Activated T-cell treated with anti-CD3 and anti-CD28 coated beads, Interleukin-2, amount 50 U/mL, for 24 hours (primary cell): ENCODE measurements around the gene LLPH.
A peak's percentile ranks its signal among the peaks of the same experiment; 100 is the strongest.
"Not testable (repeated sequence)": the region's sequence is repeated elsewhere in the genome, so short reads cannot be mapped to it uniquely, and the experiment has no call there.

Experiments used
- DNase-seq: peaks from one replicate; pipeline ENCODE4 v3.0.0-alpha.2; 2020
- H3K27ac Mint-ChIP-seq: 2 replicates; pipeline ENCODE4 v1.8.0; 2020; ENCODE audit warnings: mild to moderate bottlenecking, mixed read lengths
- H3K27me3 Mint-ChIP-seq: 2 replicates; pipeline ENCODE4 v1.8.0; 2020; ENCODE audit warnings: mixed read lengths
- H3K36me3 Mint-ChIP-seq: 2 replicates; pipeline ENCODE4 v1.8.0; 2020; ENCODE audit warnings: low read depth, mixed read lengths
- H3K4me1 Mint-ChIP-seq: 2 replicates; pipeline ENCODE4 v1.8.0; 2020; ENCODE audit warnings: low read depth, mixed read lengths
- H3K4me3 Mint-ChIP-seq: 2 replicates; pipeline ENCODE4 v1.8.0; 2020; ENCODE audit warnings: mild to moderate bottlenecking, moderate library complexity, mixed read lengths
- H3K9me3 Mint-ChIP-seq: 2 replicates; pipeline ENCODE4 v1.8.0; 2020; ENCODE audit warnings: mixed read lengths

The LLPH gene

DNA sequence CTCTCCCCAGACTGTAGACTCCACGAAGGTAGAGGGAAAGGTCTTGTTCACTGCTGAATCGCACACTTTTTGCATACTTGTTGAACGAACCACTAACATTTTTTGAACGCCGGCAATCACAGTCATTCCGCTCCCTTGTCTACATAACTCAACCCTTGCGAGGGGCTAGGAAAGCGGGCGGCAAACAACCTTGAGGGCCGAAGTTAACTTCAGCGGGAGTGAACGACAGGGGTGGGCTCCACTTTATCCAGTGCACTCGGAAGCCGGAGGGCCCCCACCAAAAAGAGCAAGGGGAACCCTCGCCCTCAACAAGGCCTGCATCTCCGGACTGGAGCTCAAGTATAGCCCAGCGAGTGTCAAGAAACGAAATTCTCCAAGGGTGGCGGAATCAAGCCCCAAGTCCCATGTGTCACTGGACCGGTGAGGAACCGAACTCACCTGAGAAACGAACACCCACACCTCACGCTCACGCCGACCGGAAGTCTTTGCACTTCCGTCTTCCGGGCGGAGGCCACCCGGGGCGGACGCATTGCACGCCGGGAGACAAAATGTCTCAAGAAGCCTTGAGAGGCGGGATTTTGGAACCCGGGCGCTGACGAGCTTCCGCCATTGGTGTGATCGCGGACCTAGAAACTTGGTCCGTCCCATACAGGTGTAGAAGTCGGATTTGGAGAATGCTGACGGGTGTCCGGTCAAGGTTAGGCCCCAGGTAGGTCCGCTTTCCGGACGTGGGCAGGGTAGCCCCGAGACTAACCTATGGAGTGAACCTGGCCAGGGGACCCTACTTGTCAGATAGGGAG is at the start of gene LLPH:
LLPH (minus strand) TSS at position 484 of the 800 bp plus-strand sequence. CDS start 1,644 bp downstream, outside the sequence.
- H3K27ac Mint-ChIP-seq = peak within 1 kb of the TSS; percentile 98

GRCh38 chr12:66176105-66176900 is 45.8 kb upstream of the LLPH start:
- DNase-seq = no peak
- Mint-ChIP-seq H3K36me3 (no peaks in the 10 kb centered on the region), H3K27ac (no peak overlapping the region), H3K9me3 (no peaks in the 10 kb centered on the region), H3K4me1 (no peaks in the 10 kb centered on the region), H3K27me3 (peaks cover 14% of the 10 kb centered on the region), H3K4me3 (no peak overlapping the region)

More for the DNA sequence above, at the start of gene LLPH:
- Mint-ChIP-seq H3K27me3 (no peaks in the 10 kb centered on the region), H3K4me1 (peaks cover 59% of the 10 kb centered on the region), H3K9me3 (no peaks in the 10 kb centered on the region), H3K36me3 (peaks cover 63% of the 10 kb centered on the region), H3K4me3 (peak within 1 kb of the TSS; percentile 92)
- DNase-seq = peak; percentile 90

- peaks cover 14% of the 10 kb centered on the region for H3K27me3 Mint-ChIP-seq
- not testable (repeated sequence) for H3K27ac Mint-ChIP-seq, H3K4me1 Mint-ChIP-seq, H3K36me3 Mint-ChIP-seq, H3K9me3 Mint-ChIP-seq, H3K4me3 Mint-ChIP-seq, DNase-seq
Observed at GRCh38 chr12:66174391-66175325, 44.1 kb upstream of the LLPH start.

- no peak for DNase-seq
- Mint-ChIP-seq H3K9me3 (peaks cover 6% of the 10 kb centered on the region), H3K36me3 (peaks cover 43% of the 10 kb centered on the region), H3K27me3 (peaks cover 4% of the 10 kb centered on the region), H3K27ac (peak overlapping the region; percentile 99), H3K4me1 (peaks cover 43% of the 10 kb centered on the region), H3K4me3 (peak overlapping the region; percentile 95)
Observed at GRCh38 chr12:66170606-66171005, 40.1 kb upstream of the LLPH start.

DNA sequence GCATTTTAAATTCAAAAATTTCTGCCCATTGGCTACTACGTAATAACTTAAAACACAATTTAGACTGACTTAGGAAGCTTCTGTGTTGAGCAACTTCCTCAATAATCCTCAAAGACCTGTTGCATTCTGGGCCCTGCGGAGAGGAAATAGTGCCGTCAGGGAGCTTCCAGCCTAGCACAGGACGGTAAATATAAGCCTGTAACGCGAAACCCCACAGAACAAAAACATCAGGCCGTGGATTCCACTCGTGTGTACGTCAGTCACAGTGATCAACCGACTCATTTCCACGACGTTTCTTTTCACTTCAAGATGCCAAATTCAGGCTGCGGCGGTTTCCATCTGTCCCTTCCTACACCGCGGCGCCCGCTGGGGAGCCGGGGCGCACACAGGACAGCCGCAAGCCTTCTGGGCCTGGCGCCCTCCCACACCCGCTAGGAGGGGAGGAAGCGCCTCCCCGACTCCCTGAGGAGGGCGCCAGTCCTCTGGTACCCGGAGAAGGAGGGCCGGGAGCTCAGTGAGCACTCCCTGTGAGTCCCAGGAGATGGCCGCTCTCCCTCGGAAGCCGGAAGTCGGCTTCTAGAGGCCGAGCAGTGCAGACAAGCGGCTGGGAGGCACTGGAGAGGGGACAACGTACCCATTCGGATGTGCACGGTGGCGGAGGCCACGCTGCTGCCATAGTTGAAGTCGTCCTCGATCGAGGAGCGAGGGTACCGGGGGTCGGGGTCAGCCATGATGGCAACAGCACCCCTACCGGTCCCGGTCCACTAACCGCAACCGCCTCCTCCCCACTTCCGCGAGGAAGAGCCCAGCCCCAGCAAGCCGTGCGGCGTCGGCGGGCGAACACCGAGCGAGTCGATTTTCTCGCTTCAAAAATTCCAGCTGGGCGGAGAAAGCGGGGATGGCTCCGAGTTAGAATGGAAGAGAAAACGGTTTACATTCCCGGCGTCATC is 38.9 kb upstream of the LLPH start, which contains the start of gene TMBIM4:
TMBIM4 (minus strand) TSS at position 776 of the 950 bp plus-strand sequence; CDS start at position 731, 45 bp downstream.
- DNase-seq = peak; percentile 91
- H3K27ac Mint-ChIP-seq = peak within 1 kb of the TSS; percentile 99
- H3K27me3 Mint-ChIP-seq = no peaks in the 10 kb centered on the region
- H3K4me3 Mint-ChIP-seq = peak within 1 kb of the TSS; percentile 95
- H3K36me3 Mint-ChIP-seq = peaks cover 54% of the 10 kb centered on the region
- H3K9me3 Mint-ChIP-seq = peaks cover 15% of the 10 kb centered on the region
- H3K4me1 Mint-ChIP-seq = peaks cover 52% of the 10 kb centered on the region

DNA sequence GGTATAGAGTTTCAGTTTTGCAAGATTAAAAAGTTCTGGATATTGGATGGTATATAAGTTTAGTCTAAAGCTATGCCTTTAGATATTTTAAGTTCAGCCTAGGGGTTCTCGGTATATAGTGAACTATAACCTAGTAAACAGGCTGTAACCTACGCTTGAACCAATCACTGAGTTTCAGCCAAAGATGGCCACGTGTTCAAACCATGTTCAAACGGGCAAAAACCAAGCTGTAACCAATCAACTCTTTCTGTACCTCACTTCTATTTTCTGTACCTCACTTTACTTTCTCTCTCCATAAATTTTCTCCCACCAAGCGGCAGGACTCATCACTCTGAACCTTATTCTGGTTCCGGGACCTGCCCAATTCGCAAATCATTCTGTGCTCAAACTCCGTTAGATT is 37.9 kb upstream of the LLPH start:
- Mint-ChIP-seq H3K4me3 (peak overlapping the region; percentile 95), H3K9me3 (peaks cover 19% of the 10 kb centered on the region), H3K27ac (peak overlapping the region; percentile 99), H3K27me3 (no peaks in the 10 kb centered on the region), H3K4me1 (peaks cover 63% of the 10 kb centered on the region), H3K36me3 (peaks cover 65% of the 10 kb centered on the region)
- DNase-seq = no peak

DNA sequence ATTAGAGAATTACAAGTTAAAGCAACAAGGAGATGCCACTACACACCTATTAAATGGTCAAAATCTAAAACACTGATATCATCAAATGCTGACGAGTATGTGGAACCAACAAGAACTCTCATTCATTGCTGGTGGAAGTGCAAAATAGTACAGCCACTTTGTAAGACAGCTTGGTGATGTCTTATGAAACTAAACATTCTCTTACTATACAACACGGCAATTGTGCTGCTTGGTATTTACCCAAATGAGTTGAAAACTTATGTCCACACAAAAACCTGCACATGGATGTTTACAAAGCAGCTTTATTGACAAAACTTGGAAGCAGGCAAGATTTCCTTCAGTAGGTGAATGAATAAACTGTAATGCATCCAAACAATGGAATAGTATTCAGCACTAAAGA is 36.0 kb upstream of the LLPH start:
- Mint-ChIP-seq H3K9me3 (peaks cover 19% of the 10 kb centered on the region), H3K4me1 (peaks cover 77% of the 10 kb centered on the region), H3K36me3 (peaks cover 72% of the 10 kb centered on the region), H3K27ac (no peak overlapping the region), H3K4me3 (no peak overlapping the region), H3K27me3 (no peaks in the 10 kb centered on the region)
- no peak for DNase-seq

DNA sequence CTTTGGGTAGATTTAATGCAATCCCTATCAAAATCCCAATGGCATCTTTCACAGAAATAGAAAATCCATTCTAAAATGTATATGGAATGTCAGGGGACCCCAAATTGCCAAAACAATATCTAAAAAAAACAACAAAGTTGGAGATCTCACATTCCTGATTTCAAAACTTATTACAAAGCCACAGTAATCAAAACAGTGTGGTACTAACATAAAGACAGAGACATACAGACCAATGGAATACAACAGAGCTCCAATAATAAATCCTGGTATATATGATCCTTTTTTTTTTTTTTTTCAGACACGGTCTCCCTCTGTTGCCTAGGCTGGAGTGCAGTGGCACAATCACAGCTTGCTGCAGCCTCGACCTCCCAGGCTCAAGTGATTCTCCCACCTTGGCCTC is 34.6 kb upstream of the LLPH start:
- DNase-seq = no peak
- no peak overlapping the region for H3K27ac Mint-ChIP-seq
- no peaks in the 10 kb centered on the region for H3K27me3 Mint-ChIP-seq
- H3K4me3 Mint-ChIP-seq = no peak overlapping the region
- H3K4me1 Mint-ChIP-seq = peaks cover 72% of the 10 kb centered on the region
- peaks cover 19% of the 10 kb centered on the region for H3K9me3 Mint-ChIP-seq
- H3K36me3 Mint-ChIP-seq = peaks cover 87% of the 10 kb centered on the region

DNA sequence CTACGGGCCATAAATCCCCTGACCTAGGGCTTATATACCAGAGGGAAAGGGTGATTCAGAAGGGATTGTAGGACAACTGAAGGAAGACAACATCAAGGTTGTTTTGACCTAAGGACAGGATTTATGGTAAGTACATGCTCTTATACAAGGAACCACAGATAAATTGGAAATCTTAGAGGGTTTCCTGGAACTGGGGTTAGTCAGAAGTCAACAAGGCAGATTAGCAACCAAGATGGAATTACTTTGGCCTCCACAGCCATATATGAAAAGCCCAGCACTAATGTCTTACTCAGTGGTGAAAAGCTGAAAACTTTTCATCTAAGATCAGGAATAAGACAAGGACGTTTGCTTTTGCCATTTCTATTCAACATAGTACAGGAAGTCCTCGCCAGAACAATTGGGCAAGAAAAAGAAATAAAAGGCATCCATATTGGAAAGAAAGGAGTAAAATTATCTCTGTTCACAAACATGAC is 33.8 kb upstream of the LLPH start:
- Mint-ChIP-seq H3K4me3 (no peak overlapping the region), H3K27ac (peak overlapping the region; percentile 76), H3K36me3 (peaks cover 88% of the 10 kb centered on the region)

DNA sequence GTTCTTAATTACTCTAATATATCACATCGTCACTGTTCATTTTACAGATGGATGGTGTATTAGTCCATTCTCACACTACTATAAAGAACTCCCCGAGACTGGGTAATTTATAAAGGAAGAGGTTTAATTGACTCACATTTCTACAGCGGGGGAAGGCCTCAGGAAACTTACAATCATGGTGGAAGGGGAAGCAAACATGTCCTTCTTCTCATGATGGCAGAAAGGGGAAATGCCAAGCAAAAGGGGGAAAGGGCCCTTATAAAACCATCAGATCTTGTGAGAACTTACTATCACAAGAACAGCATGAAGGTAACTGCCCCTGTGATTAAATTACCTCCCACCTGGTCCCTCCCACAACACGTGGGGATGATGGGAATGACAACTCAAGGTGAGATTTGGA is 32.7 kb upstream of the LLPH start:
- peak overlapping the region; percentile 8 for H3K27ac Mint-ChIP-seq
- peaks cover 78% of the 10 kb centered on the region for H3K4me1 Mint-ChIP-seq
- no peak for DNase-seq

More for the DNA sequence above, 33.8 kb upstream of the LLPH start:
- no peak for DNase-seq
- Mint-ChIP-seq H3K4me1 (peaks cover 78% of the 10 kb centered on the region), H3K27me3 (no peaks in the 10 kb centered on the region), H3K9me3 (peaks cover 22% of the 10 kb centered on the region)

GRCh38 chr12:66162701-66163100 is 32.2 kb upstream of the LLPH start:
- Mint-ChIP-seq H3K36me3 (peaks cover 84% of the 10 kb centered on the region), H3K27ac (no peak overlapping the region), H3K4me1 (peaks cover 73% of the 10 kb centered on the region), H3K4me3 (no peak overlapping the region), H3K9me3 (peaks cover 22% of the 10 kb centered on the region), H3K27me3 (no peaks in the 10 kb centered on the region)
- DNase-seq = no peak

More for the DNA sequence above, 32.7 kb upstream of the LLPH start:
- Mint-ChIP-seq H3K4me3 (no peak overlapping the region), H3K27me3 (no peaks in the 10 kb centered on the region), H3K9me3 (peaks cover 22% of the 10 kb centered on the region), H3K36me3 (peaks cover 89% of the 10 kb centered on the region)

- Mint-ChIP-seq H3K4me1 (peaks cover 72% of the 10 kb centered on the region), H3K9me3 (peaks cover 17% of the 10 kb centered on the region), H3K27me3 (no peaks in the 10 kb centered on the region), H3K4me3 (no peak overlapping the region), H3K36me3 (peaks cover 79% of the 10 kb centered on the region), H3K27ac (no peak overlapping the region)
- DNase-seq = no peak
Observed at GRCh38 chr12:66160704-66161103, 30.2 kb upstream of the LLPH start.

- Mint-ChIP-seq H3K27me3 (no peaks in the 10 kb centered on the region), H3K4me1 (peaks cover 67% of the 10 kb centered on the region), H3K9me3 (peaks cover 3% of the 10 kb centered on the region), H3K27ac (peak overlapping the region; percentile 50), H3K36me3 (peaks cover 63% of the 10 kb centered on the region), H3K4me3 (no peak overlapping the region)
- DNase-seq = no peak
Observed at GRCh38 chr12:66159123-66159522, 28.6 kb upstream of the LLPH start.
